Measurements from ENCODE around the gene SGCD.

The SGCD gene

GRCh38 chr5:156312897-156313694 is 13.9 kb upstream of the SGCD start:
- H3K36me3 ChIP-seq (replicated peaks; ENCODE audit: low read depth, low read length), result no peaks in the 10 kb centered on the region
- H3K9me3 ChIP-seq (ENCODE audit: insufficient read depth, low read length), result no peaks in the 10 kb centered on the region
- no peaks in the 10 kb centered on the region for H3K27me3 ChIP-seq (ENCODE audit: low read depth, low read length)
- H2AFZ ChIP-seq (ENCODE audit: low read depth, low read length), result no peak overlapping the region
- no peaks in the 10 kb centered on the region for H4K20me1 ChIP-seq (ENCODE audit: insufficient read depth, low read length)
- H3K4me3 ChIP-seq (ENCODE audit: low read length), result no peak overlapping the region
- H3K9ac ChIP-seq (ENCODE audit: low read length), result no peak overlapping the region
- H3K4me2 ChIP-seq (ENCODE audit: low read length), result no peak overlapping the region
- TF ChIP-seq CTCF (IDR thresholded peaks at IDR 0.05; ENCODE audit: low read depth, low read length) (no peak), EZH2phosphoT487 (IDR thresholded peaks at IDR 0.05; ENCODE audit: low read depth) (no peak)
- H3K79me2 ChIP-seq (ENCODE audit: low read length), result no peaks in the 10 kb centered on the region
- no peaks in the 10 kb centered on the region for H3K4me1 ChIP-seq (ENCODE audit: low read length)
- H3K27ac ChIP-seq (ENCODE audit: low read length), result no peak overlapping the region

DNA sequence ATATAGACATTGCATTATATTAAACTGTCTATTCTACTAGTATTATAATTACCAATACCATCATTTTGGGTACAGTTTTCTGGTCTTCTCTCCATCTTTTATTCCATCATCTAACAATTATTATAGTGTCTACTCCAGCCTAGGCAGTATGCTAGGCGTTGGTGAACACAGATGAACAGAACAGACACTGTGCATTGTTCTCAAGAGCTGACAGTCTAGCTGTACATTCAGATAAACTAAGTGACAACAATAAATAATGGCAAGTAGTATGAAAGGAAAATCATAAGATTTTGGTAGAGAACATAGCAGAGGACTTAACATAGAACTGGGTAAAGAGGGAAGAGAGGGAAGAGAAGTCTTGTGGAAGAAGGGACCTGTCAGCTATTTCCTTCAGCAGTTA is 12.5 kb upstream of the SGCD start:
- H3K79me2 ChIP-seq (ENCODE audit: low read length), result no peaks in the 10 kb centered on the region
- no peak overlapping the region for H3K4me2 ChIP-seq (ENCODE audit: low read length)
- no peaks in the 10 kb centered on the region for H4K20me1 ChIP-seq (ENCODE audit: insufficient read depth, low read length)
- H3K4me1 ChIP-seq (ENCODE audit: low read length), result no peaks in the 10 kb centered on the region
- TF ChIP-seq CTCF (IDR thresholded peaks at IDR 0.05; ENCODE audit: low read depth, low read length) (no peak), EZH2phosphoT487 (IDR thresholded peaks at IDR 0.05; ENCODE audit: low read depth) (no peak)
- H3K27ac ChIP-seq (ENCODE audit: low read length), result no peak overlapping the region
- no peaks in the 10 kb centered on the region for H3K36me3 ChIP-seq (replicated peaks; ENCODE audit: low read depth, low read length)
- H3K9ac ChIP-seq (ENCODE audit: low read length), result no peak overlapping the region
- no peak overlapping the region for H3K4me3 ChIP-seq (ENCODE audit: low read length)
- H3K27me3 ChIP-seq (ENCODE audit: low read depth, low read length), result no peaks in the 10 kb centered on the region
- no peaks in the 10 kb centered on the region for H3K9me3 ChIP-seq (ENCODE audit: insufficient read depth, low read length)
- no peak overlapping the region for H2AFZ ChIP-seq (ENCODE audit: low read depth, low read length)

- no peaks in the 10 kb centered on the region for H4K20me1 ChIP-seq (ENCODE audit: insufficient read depth, low read length)
- no peaks in the 10 kb centered on the region for H3K36me3 ChIP-seq (replicated peaks; ENCODE audit: low read depth, low read length)
- H3K4me3 ChIP-seq (ENCODE audit: low read length), result no peak overlapping the region
- no peaks in the 10 kb centered on the region for H3K4me1 ChIP-seq (ENCODE audit: low read length)
- no peaks in the 10 kb centered on the region for H3K27me3 ChIP-seq (ENCODE audit: low read depth, low read length)
- H2AFZ ChIP-seq (ENCODE audit: low read depth, low read length), result no peak overlapping the region
- H3K27ac ChIP-seq (ENCODE audit: low read length), result no peak overlapping the region
- no peaks in the 10 kb centered on the region for H3K79me2 ChIP-seq (ENCODE audit: low read length)
- H3K9me3 ChIP-seq (ENCODE audit: insufficient read depth, low read length), result no peaks in the 10 kb centered on the region
- H3K9ac ChIP-seq (ENCODE audit: low read length), result no peak overlapping the region
- no peak overlapping the region for H3K4me2 ChIP-seq (ENCODE audit: low read length)
- TF ChIP-seq CTCF (IDR thresholded peaks at IDR 0.05; ENCODE audit: low read depth, low read length) (no peak), EZH2phosphoT487 (IDR thresholded peaks at IDR 0.05; ENCODE audit: low read depth) (no peak)
These were observed 4.3 kb upstream of the SGCD start for GRCh38 chr5:156322666-156323065.

GRCh38 chr5:156327296-156327695 is 332 bp downstream of the SGCD start:
- Histone ChIP-seq H2AFZ (ENCODE audit: low read depth, low read length) (no peak overlapping the region), H3K4me3 (ENCODE audit: low read length) (no peak overlapping the region), H3K9me3 (ENCODE audit: insufficient read depth, low read length) (no peaks in the 10 kb centered on the region), H3K27me3 (ENCODE audit: low read depth, low read length) (no peaks in the 10 kb centered on the region), H3K27ac (ENCODE audit: low read length) (no peak overlapping the region), H3K4me2 (ENCODE audit: low read length) (no peak overlapping the region), H3K36me3 (replicated peaks; ENCODE audit: low read depth, low read length) (no peaks in the 10 kb centered on the region), H3K9ac (ENCODE audit: low read length) (no peak overlapping the region), H3K79me2 (ENCODE audit: low read length) (no peaks in the 10 kb centered on the region), H4K20me1 (ENCODE audit: insufficient read depth, low read length) (no peaks in the 10 kb centered on the region), H3K4me1 (ENCODE audit: low read length) (no peaks in the 10 kb centered on the region)
- TF ChIP-seq CTCF (IDR thresholded peaks at IDR 0.05; ENCODE audit: low read depth, low read length) (no peak), EZH2phosphoT487 (IDR thresholded peaks at IDR 0.05; ENCODE audit: low read depth) (no peak)
